GM23338 (cell line): ENCODE data around the gene PTCHD1. TPM values are rescaled to one million over a fixed set of nuclear protein-coding genes. Genes with fewer than 3 reads are reported as not detected.

Source experiments
- ATAC-seq: fragments of 200-7000 bp; cut with Tn5 transposase; 3 replicates; pipeline ENCODE4 v1.9.1; 2020
- DNase-seq: peaks from one replicate; pipeline ENCODE4 v3.0.0-alpha.2; 2015; ENCODE audit warnings: low spot score
- H2AFZ ChIP-seq: fragments of 200-600 bp; sonication (generic); 2 replicates; pipeline ENCODE4 v1.8.0; 2016; ENCODE audit warnings: antibody characterized with exemption, mild to moderate bottlenecking, moderate library complexity
- H3F3A ChIP-seq: fragments of 200-600 bp; sonication (generic); replicated peaks from 2 replicates; pipeline ENCODE4 v1.8.0; 2017; ENCODE audit warnings: antibody characterized with exemption, mixed run types, low read depth
- H3K27ac ChIP-seq: fragments of 200-600 bp; sonication (generic); 2 replicates; pipeline ENCODE4 v1.6.1; 2016; ENCODE audit warnings: low read depth
- H3K27me3 ChIP-seq: fragments of 200-600 bp; sonication (generic); 2 replicates; pipeline ENCODE4 v1.8.0; 2016; ENCODE audit warnings: mild to moderate bottlenecking, mixed run types, moderate library complexity; ENCODE audit not compliant: insufficient read depth
- H3K36me3 ChIP-seq: fragments of 200-600 bp; sonication (generic); 2 replicates; pipeline ENCODE4 v1.8.0; 2016; ENCODE audit warnings: mild to moderate bottlenecking; ENCODE audit not compliant: insufficient read depth
- H3K4me1 ChIP-seq: fragments of 200-600 bp; sonication (generic); 2 replicates; pipeline ENCODE4 v1.8.0; 2016; ENCODE audit warnings: mild to moderate bottlenecking, moderate library complexity; ENCODE audit not compliant: insufficient read depth
- H3K4me2 ChIP-seq: fragments of 200-600 bp; sonication (generic); 2 replicates; pipeline ENCODE4 v1.7.1; 2017; ENCODE audit warnings: mixed run types
- H3K4me3 ChIP-seq: fragments of 200-600 bp; sonication (generic); 2 replicates; pipeline ENCODE4 v1.6.1; 2016; ENCODE audit warnings: mixed run types
- H3K79me2 ChIP-seq: fragments of 200-600 bp; sonication (generic); replicated peaks from 2 replicates; pipeline ENCODE4 v1.8.0; 2017; ENCODE audit warnings: mild to moderate bottlenecking; ENCODE audit not compliant: insufficient read depth
- H3K9me2 ChIP-seq: fragments of 200-600 bp; sonication (generic); 2 replicates; pipeline ENCODE4 v1.8.0; 2017; ENCODE audit not compliant: insufficient read depth
- H4K20me1 ChIP-seq: fragments of 200-600 bp; sonication (generic); replicated peaks from 2 replicates; pipeline ENCODE4 v1.8.0; 2017; ENCODE audit warnings: mild to moderate bottlenecking; ENCODE audit not compliant: insufficient read depth
- H3K27ac Mint-ChIP-seq: 2 replicates; pipeline ENCODE4 v1.8.0; 2020; ENCODE audit warnings: inconsistent platforms, mild to moderate bottlenecking, moderate library complexity, mixed read lengths
- H3K27me3 Mint-ChIP-seq: 3 replicates; pipeline ENCODE4 v1.8.0; 2022; ENCODE audit warnings: low read depth, mild to moderate bottlenecking, moderate library complexity, mixed read lengths, inconsistent platforms; ENCODE audit not compliant: insufficient read depth, poor library complexity
- H3K36me3 Mint-ChIP-seq: 3 replicates; pipeline ENCODE4 v1.8.0; 2021; ENCODE audit warnings: low read depth, mild to moderate bottlenecking, inconsistent platforms, moderate library complexity, mixed read lengths
- H3K4me1 Mint-ChIP-seq: 3 replicates; pipeline ENCODE4 v1.8.0; 2020; ENCODE audit warnings: mild to moderate bottlenecking, inconsistent platforms, mixed read lengths
- H3K4me3 Mint-ChIP-seq: 3 replicates; pipeline ENCODE4 v1.8.0; 2021; ENCODE audit warnings: moderate library complexity, mild to moderate bottlenecking, inconsistent platforms, mixed read lengths
- H3K9me3 Mint-ChIP-seq: 3 replicates; pipeline ENCODE4 v1.8.0; 2020; ENCODE audit warnings: moderate library complexity, mild to moderate bottlenecking, inconsistent platforms, mixed read lengths
- CREB1 ChIP-seq: fragments of 250-450 bp; sonication (Bioruptor Pico); IDR thresholded peaks from 2 replicates; pipeline ENCODE4 v1.5.0; 2020; ENCODE audit warnings: low read depth, mild to moderate bottlenecking, moderate library complexity
- ETS1 ChIP-seq: IDR thresholded peaks from 2 replicates; pipeline ENCODE4 v1.6.1; 2016; ENCODE audit warnings: antibody characterized with exemption
- EZH2phosphoT487 ChIP-seq: fragments of 200-600 bp; sonication (generic); IDR thresholded peaks from one replicate; pipeline ENCODE4 v1.8.1; 2018; ENCODE audit warnings: antibody characterized with exemption; ENCODE audit not compliant: unreplicated experiment
- JUNB ChIP-seq: IDR thresholded peaks from one replicate; pipeline ENCODE4 v1.6.1; 2016; ENCODE audit warnings: antibody characterized with exemption; ENCODE audit not compliant: unreplicated experiment
- POLR2AphosphoS5 ChIP-seq: IDR thresholded peaks from 2 replicates; pipeline ENCODE4 v1.6.1; 2016; ENCODE audit warnings: antibody characterized with exemption, low read depth
- STAT1 ChIP-seq: IDR thresholded peaks from one replicate; pipeline ENCODE4 v1.6.1; 2016; ENCODE audit warnings: antibody characterized with exemption; ENCODE audit not compliant: unreplicated experiment
- ZNF114 ChIP-seq: fragments of 250-450 bp; sonication (Bioruptor Pico); IDR thresholded peaks from 2 replicates; pipeline ENCODE4 v1.5.0; 2020; ENCODE audit warnings: mild to moderate bottlenecking, moderate library complexity
- ZNF331 ChIP-seq: fragments of 250-450 bp; sonication (Bioruptor Pico); IDR thresholded peaks from 2 replicates; pipeline ENCODE4 v1.5.0; 2020; ENCODE audit warnings: low read depth, mild to moderate bottlenecking, moderate library complexity
- polyA plus RNA-seq: library from polyadenylated mRNA; unstranded; fragments of >200 nt; fragmentation: Nextera tagmentation; extraction: Ambion mirVana; gene quantifications from 2 replicates; pipeline ENCODE4 v1.2.1, GENCODE V29; 2016
- total RNA-seq: library from RNA; depleted of rRNA; stranded (reverse); fragments of >200 nt; shearing (Covaris generic); gene quantifications from 2 replicates; pipeline ENCODE4 v1.2.3, GENCODE V29; 2014
- TF ChIP-seq, protein P1 (sequence below): fragments of 250-450 bp; sonication (Bioruptor Pico); IDR thresholded peaks from 2 replicates; pipeline ENCODE4 v1.5.0; 2020; ENCODE audit warnings: mild to moderate bottlenecking, moderate library complexity

The PTCHD1 gene
- total and polyA plus RNA-seq, 2 experiments from 2014 or later, result 1.5 to 1.9 TPM

DNA sequence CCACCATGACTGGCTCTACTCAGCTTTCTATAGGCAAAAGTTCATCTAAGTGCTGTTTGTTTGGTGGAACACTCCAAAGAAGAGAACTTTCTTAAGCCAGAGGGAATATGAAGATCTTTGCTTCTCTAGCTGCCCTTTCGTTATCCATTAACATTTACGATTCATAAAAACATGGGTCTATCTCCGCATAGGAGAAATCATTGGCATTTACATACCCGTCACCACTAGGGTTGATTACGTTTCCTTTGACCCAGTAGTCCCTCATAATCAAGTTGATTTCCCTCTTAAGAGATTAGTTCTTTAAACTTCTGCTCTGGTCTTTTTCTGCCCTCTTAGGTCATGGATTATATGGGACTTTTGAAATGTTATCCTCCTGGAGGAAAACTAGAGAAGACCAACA is 57.5 kb downstream of the PTCHD1 start:
- no peak overlapping the region for H2AFZ ChIP-seq

GRCh38 chrX:23394421-23394820 is 59.8 kb downstream of the PTCHD1 start:
- ATAC-seq, result no peak
- H3K9me3 Mint-ChIP-seq, result no peaks in the 10 kb centered on the region
- no peak overlapping the region for H3K27ac ChIP-seq
- no peak overlapping the region for H3K4me2 ChIP-seq
- TF ChIP-seq POLR2AphosphoS5 (no peak), CREB1 (CRISPR knock-in tag) (no peak)
- H3K4me3 Mint-ChIP-seq, result no peak overlapping the region
- peaks cover 10% of the 10 kb centered on the region for H3K4me1 Mint-ChIP-seq
- H3K4me1 ChIP-seq, result no peaks in the 10 kb centered on the region; the same call in 1 of the 2 replicates
- no peak overlapping the region for H2AFZ ChIP-seq
- no peaks in the 10 kb centered on the region for H3K36me3 ChIP-seq
- no peak for DNase-seq
- no peaks in the 10 kb centered on the region for H4K20me1 ChIP-seq
- H3K27ac Mint-ChIP-seq, result no peak overlapping the region; the same call in 1 of the 2 replicates
- no peaks in the 10 kb centered on the region for H3K79me2 ChIP-seq
- H3F3A ChIP-seq, result no peaks in the 10 kb centered on the region
- H3K4me3 ChIP-seq, result no peak overlapping the region
- no peaks in the 10 kb centered on the region for H3K27me3 ChIP-seq
- H3K36me3 Mint-ChIP-seq, result no peaks in the 10 kb centered on the region
- peaks cover 2% of the 10 kb centered on the region for H3K27me3 Mint-ChIP-seq
- H3K9me2 ChIP-seq, result no peaks in the 10 kb centered on the region

More for the DNA sequence above, 57.5 kb downstream of the PTCHD1 start:
- H3K9me2 ChIP-seq, result no peaks in the 10 kb centered on the region
- H3K79me2 ChIP-seq, result no peaks in the 10 kb centered on the region
- no peaks in the 10 kb centered on the region for H3K36me3 ChIP-seq
- no peaks in the 10 kb centered on the region for H3K9me3 Mint-ChIP-seq
- no peak overlapping the region for H3K27ac Mint-ChIP-seq
- DNase-seq (no peak), ATAC-seq (no peak)
- no peaks in the 10 kb centered on the region for H3K4me1 ChIP-seq
- TF ChIP-seq JUNB, result no peak
- H3F3A ChIP-seq, result no peaks in the 10 kb centered on the region
- no peaks in the 10 kb centered on the region for H3K27me3 Mint-ChIP-seq
- no peak overlapping the region for H3K4me2 ChIP-seq
- H3K27me3 ChIP-seq, result no peaks in the 10 kb centered on the region
- no peak overlapping the region for H3K27ac ChIP-seq
- H4K20me1 ChIP-seq, result no peaks in the 10 kb centered on the region
- H3K4me3 ChIP-seq, result no peak overlapping the region
- H3K36me3 Mint-ChIP-seq, result no peaks in the 10 kb centered on the region
- H3K4me1 Mint-ChIP-seq, result peaks cover 17% of the 10 kb centered on the region
- H3K4me3 Mint-ChIP-seq, result no peak overlapping the region

- H3K9me2 ChIP-seq, result no peaks in the 10 kb centered on the region
- no peaks in the 10 kb centered on the region for H3K36me3 Mint-ChIP-seq
- H4K20me1 ChIP-seq, result no peaks in the 10 kb centered on the region
- no peaks in the 10 kb centered on the region for H3F3A ChIP-seq
- H3K4me3 ChIP-seq, result no peak overlapping the region
- H2AFZ ChIP-seq, result no peak overlapping the region
- no peak overlapping the region for H3K27ac Mint-ChIP-seq
- no peak overlapping the region for H3K4me2 ChIP-seq
- H3K36me3 ChIP-seq, result no peaks in the 10 kb centered on the region
- DNase-seq (no peak), ATAC-seq (no peak)
- H3K27ac ChIP-seq, result no peak overlapping the region
- no peaks in the 10 kb centered on the region for H3K79me2 ChIP-seq
- peaks cover 4% of the 10 kb centered on the region for H3K27me3 Mint-ChIP-seq
- H3K9me3 Mint-ChIP-seq, result no peaks in the 10 kb centered on the region
- H3K4me3 Mint-ChIP-seq, result no peak overlapping the region
- H3K4me1 Mint-ChIP-seq, result peaks cover 5% of the 10 kb centered on the region; the same call in 2 of the 3 replicates
- H3K4me1 ChIP-seq, result no peaks in the 10 kb centered on the region; the same call in 1 of the 2 replicates
- no peaks in the 10 kb centered on the region for H3K27me3 ChIP-seq
- TF ChIP-seq ETS1 (no peak), POLR2AphosphoS5 (no peak), ZNF331 (CRISPR knock-in tag) (no peak), EZH2phosphoT487 (no peak), ZNF114 (CRISPR knock-in tag) (no peak), STAT1 (no peak)
- TF ChIP-seq, protein P1, sequence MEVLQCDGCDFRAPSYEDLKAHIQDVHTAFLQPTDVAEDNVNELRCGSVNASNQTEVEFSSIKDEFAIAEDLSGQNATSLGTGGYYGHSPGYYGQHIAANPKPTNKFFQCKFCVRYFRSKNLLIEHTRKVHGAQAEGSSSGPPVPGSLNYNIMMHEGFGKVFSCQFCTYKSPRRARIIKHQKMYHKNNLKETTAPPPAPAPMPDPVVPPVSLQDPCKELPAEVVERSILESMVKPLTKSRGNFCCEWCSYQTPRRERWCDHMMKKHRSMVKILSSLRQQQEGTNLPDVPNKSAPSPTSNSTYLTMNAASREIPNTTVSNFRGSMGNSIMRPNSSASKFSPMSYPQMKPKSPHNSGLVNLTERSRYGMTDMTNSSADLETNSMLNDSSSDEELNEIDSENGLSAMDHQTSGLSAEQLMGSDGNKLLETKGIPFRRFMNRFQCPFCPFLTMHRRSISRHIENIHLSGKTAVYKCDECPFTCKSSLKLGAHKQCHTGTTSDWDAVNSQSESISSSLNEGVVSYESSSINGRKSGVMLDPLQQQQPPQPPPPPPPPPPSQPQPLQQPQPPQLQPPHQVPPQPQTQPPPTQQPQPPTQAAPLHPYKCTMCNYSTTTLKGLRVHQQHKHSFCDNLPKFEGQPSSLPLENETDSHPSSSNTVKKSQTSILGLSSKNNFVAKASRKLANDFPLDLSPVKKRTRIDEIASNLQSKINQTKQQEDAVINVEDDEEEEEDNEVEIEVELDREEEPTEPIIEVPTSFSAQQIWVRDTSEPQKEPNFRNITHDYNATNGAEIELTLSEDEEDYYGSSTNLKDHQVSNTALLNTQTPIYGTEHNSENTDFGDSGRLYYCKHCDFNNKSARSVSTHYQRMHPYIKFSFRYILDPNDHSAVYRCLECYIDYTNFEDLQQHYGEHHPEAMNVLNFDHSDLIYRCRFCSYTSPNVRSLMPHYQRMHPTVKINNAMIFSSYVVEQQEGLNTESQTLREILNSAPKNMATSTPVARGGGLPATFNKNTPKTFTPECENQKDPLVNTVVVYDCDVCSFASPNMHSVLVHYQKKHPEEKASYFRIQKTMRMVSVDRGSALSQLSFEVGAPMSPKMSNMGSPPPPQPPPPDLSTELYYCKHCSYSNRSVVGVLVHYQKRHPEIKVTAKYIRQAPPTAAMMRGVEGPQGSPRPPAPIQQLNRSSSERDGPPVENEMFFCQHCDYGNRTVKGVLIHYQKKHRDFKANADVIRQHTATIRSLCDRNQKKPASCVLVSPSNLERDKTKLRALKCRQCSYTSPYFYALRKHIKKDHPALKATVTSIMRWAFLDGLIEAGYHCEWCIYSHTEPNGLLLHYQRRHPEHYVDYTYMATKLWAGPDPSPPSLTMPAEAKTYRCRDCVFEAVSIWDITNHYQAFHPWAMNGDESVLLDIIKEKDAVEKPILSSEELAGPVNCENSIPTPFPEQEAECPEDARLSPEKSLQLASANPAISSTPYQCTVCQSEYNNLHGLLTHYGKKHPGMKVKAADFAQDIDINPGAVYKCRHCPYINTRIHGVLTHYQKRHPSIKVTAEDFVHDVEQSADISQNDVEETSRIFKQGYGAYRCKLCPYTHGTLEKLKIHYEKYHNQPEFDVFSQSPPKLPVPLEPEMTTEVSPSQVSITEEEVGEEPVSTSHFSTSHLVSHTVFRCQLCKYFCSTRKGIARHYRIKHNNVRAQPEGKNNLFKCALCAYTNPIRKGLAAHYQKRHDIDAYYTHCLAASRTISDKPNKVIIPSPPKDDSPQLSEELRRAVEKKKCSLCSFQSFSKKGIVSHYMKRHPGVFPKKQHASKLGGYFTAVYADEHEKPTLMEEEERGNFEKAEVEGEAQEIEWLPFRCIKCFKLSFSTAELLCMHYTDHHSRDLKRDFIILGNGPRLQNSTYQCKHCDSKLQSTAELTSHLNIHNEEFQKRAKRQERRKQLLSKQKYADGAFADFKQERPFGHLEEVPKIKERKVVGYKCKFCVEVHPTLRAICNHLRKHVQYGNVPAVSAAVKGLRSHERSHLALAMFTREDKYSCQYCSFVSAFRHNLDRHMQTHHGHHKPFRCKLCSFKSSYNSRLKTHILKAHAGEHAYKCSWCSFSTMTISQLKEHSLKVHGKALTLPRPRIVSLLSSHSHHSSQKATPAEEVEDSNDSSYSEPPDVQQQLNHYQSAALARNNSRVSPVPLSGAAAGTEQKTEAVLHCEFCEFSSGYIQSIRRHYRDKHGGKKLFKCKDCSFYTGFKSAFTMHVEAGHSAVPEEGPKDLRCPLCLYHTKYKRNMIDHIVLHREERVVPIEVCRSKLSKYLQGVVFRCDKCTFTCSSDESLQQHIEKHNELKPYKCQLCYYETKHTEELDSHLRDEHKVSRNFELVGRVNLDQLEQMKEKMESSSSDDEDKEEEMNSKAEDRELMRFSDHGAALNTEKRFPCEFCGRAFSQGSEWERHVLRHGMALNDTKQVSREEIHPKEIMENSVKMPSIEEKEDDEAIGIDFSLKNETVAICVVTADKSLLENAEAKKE, result no peak
These were observed 61.6 kb downstream of the PTCHD1 start for GRCh38 chrX:23396263-23396662.
